Measurements from ENCODE around the gene LIMS2.

LIMS2 gene

DNA sequence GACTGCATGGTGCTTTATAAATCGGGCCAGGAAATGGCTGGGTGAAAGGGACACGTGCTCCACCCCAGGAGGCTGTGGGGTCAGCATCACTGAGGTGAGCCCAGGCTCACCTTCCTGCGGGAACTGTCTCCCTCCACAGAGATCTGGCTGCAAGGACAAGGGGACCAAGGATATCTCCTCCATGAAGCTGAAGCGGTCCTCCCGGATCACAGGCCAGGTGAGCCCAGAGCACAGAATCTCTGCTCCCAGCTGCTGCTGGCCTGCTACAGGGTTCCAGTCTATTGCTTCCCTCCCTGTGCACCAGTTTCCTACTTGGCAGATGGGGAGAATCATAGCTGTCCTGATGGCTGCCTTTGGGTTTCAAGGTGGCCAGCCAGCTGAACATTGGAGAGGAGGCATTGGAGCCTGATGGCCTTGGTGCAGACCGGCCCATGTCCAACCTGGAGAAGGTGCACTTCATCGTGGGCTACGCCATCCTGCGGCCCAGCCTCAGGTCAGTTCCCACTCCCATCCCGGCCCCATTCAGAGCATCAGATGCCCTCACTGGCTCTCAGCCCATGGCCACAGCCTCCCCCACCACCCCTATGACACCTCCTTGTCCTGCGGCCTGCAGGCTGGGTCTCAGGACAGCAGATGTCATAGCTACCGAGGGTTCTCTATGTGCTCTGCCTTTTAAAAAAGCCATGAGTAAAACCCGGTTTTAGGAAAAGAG is 63.1 kb downstream of the LIMS2 start:
- no peak overlapping the region for H3K4me3 ChIP-seq (ENCODE audit: control insufficient read depth, low read depth, low read length)
- no peak for DNase-seq (ENCODE audit: low read depth)
- TF ChIP-seq CTCF (conservative IDR thresholded peaks at IDR 0.05; ENCODE audit: control insufficient read depth, insufficient read depth, low read depth, low read length) = no peak

GRCh38 chr2:127611076-127611925 is 64.0 kb downstream of the LIMS2 start:
- no peak for DNase-seq (ENCODE audit: low read depth)
- H3K4me3 ChIP-seq (ENCODE audit: control insufficient read depth, low read depth, low read length) = no peak overlapping the region
- no peak for TF ChIP-seq CTCF (conservative IDR thresholded peaks at IDR 0.05; ENCODE audit: control insufficient read depth, insufficient read depth, low read depth, low read length)

- TF ChIP-seq CTCF (conservative IDR thresholded peaks at IDR 0.05; ENCODE audit: control insufficient read depth, insufficient read depth, low read depth, low read length) = no peak
- H3K4me3 ChIP-seq (ENCODE audit: control insufficient read depth, low read depth, low read length) = no peak overlapping the region
- DNase-seq (ENCODE audit: low read depth) = no peak
Measured at GRCh38 chr2:127610561-127610960, 64.8 kb downstream of the LIMS2 start.

DNA sequence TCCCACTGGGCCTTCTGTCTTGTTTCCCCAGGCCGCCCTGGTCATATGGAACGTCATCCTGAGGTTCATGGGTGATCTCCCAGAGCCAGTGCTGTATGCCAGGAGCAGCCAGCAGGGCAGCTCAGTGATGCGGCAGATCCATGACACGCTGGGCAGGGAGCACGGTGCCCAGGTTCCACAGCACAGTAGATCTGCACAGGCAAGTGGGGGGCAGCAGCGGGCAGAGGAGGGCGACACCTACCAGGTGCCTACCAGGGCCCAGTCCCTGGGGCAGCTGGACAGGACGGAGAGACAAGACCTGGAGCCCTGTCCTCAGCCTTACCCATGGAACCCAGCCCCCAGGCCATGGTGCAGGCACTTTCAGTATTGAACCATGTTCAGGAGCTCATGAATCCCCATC is 65.5 kb downstream of the LIMS2 start:
- H3K4me3 ChIP-seq (ENCODE audit: control insufficient read depth, low read depth, low read length) = no peak overlapping the region
- no peak for TF ChIP-seq CTCF (conservative IDR thresholded peaks at IDR 0.05; ENCODE audit: control insufficient read depth, insufficient read depth, low read depth, low read length)
- DNase-seq (ENCODE audit: low read depth) = no peak

DNA sequence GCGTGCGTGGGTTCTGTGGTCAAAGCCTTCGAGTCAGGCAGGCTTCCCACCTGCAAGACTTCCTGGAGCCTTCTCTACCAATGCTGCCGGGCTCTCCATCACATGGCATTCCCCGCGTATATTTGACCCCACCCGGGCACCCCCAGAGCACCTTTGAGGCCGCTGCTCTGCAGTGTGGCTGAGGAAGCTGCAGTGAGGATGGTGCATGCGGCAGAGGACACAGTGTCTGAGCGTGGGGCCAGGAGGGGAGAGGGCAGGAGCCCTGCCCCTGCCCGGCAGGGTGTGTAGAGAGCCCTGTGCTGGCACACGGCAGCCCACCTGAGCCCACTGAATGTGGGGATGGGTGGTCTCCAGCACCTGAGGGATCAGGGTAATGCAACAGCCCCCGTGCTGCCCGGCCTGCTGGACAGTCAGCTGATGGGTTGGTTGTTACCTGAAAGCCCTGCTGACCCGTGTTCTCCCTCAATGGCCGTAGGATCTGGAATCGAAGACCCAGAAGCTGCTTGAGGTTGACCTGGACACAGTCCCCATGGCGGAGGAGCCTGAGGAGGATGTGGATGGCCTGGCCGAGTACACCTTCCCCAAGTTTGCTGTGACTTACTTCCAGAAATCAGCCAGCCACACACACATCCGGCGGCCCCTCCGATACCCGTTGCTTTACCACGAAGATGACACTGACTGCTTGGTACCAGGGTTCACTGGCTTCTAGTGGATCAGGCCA is 66.1 kb downstream of the LIMS2 start:
- DNase-seq (ENCODE audit: low read depth) = no peak

More for the DNA sequence above, 66.1 kb downstream of the LIMS2 start:
- H3K4me3 ChIP-seq (ENCODE audit: control insufficient read depth, low read depth, low read length) = no peak overlapping the region
- no peak for TF ChIP-seq CTCF (conservative IDR thresholded peaks at IDR 0.05; ENCODE audit: control insufficient read depth, insufficient read depth, low read depth, low read length)
